CD4-positive, alpha-beta T cell treated with Interleukin-4 for 1 hour (primary cell): Measurements from ENCODE around the gene ZBTB38.
A peak's percentile ranks its signal among the peaks of the same experiment; 100 is the strongest.

Experiments used
- DNase-seq, 2 donors: peaks; one replicate each; pipeline ENCODE4 v3.0.0-alpha.2; 2020 to 2022

ZBTB38 gene

GRCh38 chr3:141368062-141368924 lies at the start of gene ZBTB38:
ZBTB38 (plus strand) TSS chr3:141368504; CDS start chr3:141442389, 73,885 bp downstream.
- DNase-seq, result peak in 1 of 2 donors; percentile 62

DNA sequence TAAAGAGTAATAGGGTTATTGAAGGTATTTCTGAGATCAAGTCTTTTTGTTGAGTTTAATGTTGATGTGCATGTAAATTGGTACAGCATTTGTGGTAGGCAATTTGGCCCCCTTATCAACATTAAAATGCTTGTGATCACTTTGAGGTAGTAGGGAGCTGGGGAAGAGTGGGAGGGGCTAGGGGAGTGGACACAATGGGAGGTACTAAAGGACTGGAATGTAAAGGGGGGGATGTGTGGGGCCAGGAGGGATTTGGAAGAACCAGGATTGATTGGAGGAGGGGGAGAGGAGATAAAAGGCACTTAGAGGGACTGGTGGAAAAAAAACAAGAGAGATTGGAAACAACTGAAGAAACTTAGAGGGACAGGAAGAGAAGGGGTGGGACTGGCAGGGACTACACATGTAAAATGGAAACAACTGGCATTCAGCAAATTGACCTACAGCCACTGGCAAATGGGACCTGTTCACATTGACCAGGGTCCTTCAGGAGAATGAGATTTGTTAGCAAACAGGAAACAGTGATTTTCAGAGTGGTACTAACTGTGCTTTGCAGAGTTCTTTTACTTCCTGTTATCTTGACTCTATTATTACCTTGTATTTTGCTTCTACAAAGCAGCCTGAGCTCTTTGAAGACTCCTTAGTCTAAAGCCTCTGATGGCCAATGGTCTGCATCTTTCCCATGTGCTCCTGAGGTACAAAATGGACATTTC lies 47.8 kb upstream of the ZBTB38 start:
- DNase-seq, result no peak

- no peak for DNase-seq
Measured at GRCh38 chr3:141321109-141321497, 47.2 kb upstream of the ZBTB38 start.

DNA sequence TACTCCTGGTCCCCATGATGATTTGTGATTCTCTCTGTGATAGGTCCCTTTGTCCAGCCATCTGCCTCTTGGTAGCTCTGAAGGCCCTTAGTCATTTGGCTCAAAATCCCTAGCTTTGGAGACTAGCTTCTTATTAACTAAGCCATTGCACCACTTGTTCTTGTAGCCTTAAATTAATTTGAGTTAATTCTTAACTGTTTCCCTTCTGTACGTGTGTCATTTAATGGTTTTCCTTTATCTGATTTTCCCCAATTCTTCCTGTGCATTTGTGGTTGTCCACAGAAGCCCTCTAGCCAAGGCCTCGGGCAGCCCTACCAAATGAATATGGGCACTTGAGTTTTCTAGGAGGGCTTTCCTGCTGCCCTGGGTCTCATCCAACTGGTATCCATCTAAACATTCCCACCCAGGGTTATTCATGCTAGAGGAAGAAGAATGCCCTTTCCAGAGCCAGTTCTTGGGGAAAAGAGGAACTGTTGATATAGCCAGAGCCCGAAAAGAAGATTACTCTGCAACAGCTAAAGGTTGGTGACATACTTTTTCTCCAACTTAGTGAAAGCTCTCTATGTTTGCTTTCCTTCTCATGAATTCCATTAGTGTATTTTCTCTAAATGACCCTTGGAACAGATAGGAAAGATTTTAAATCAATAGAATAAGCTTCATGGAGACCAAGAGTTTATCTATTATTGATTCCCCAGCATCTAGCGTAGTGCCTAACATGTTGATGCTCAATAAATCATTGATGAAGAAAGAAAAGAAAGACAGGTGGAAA lies 44.2 kb upstream of the ZBTB38 start:
- no peak for DNase-seq

DNA sequence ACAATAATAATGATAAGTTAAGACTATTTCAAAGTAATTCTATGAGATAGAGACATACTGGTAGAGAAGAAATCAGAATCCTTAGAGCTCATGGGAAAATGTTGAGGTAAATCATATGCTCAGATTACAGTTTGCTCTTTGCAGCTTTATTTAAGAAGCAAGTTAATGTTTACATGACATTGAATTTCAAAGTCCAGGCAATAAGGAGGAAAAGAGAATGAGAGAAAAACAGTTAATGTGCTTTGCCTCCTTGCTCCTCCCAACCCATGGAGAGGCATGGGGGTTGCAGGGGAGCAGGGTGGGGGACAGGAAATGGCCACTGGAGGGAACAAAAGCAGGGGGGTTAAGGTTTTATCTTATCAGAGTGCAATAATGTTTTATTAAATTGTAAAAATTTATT lies 42.2 kb upstream of the ZBTB38 start:
- DNase-seq, result no peak

DNA sequence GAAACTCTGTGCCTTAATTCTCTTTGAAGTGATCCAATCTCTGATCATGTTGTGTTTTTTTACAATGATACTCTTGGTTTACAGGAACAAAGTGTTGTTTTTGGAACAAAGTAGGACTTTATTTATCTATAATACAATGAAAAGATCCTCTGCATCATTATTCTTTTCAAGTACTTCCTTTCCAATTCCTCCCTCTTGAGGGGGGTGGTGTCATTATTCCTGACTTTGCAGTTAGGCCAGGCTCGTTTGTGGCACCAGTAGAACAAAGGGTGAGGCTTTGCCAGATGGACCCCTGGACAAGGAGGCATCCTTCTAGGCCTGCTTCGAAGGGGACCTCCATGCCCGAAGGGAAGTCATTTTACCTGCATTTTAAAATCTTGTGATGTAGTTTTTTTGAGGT lies 41.7 kb upstream of the ZBTB38 start:
- no peak for DNase-seq

GRCh38 chr3:141328286-141329166 lies 39.8 kb upstream of the ZBTB38 start:
- no peak for DNase-seq

DNA sequence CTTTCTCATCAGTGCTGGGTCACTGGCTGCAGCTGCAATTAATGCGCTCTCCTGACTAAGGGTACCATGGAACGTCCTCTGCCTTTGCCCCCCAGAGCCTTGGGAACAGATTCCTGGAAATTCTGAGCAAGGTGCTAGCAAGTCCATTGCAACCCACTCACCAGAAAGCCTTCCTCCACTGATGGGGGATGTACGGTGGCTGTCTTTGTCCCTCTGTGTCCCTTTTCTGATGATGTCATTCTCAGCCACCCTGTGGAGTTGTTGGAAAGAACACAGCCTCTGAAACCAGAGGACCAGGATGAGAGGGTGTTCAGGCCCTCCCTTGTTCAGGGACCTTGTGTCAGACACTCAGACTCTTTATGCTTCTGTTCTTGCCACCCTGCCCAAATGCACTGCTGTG lies 38.1 kb upstream of the ZBTB38 start:
- no peak for DNase-seq

DNA sequence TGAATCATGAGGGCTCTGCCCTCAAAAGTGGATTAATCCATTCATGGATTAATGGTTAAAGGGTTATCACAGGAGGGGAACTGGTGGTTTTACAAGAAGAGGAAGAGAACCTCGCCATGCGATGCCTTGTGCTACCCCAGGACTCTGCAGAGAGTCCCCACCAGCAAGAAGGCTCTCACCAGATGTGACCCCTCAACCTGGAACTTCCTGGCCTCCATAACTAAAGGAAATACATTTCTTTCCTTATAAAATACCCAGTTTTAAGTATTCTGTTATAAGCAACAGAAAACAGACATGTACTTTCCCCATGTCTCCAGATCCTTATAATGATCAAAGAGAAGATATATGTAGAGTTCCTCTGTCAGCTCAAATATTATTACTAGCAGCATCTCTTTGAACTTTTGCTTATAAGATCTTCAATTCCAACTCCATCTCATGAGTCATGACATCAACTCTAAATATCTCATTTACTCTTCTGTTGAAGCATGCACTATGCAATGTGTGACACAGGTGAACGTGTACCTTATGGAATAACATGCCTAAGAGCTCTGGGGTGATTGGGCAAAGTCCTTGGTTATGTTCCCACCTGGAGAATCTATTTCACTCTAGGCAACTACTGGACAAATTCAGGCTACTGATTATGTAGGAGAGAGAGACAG lies 37.5 kb upstream of the ZBTB38 start:
- DNase-seq, result no peak

DNA sequence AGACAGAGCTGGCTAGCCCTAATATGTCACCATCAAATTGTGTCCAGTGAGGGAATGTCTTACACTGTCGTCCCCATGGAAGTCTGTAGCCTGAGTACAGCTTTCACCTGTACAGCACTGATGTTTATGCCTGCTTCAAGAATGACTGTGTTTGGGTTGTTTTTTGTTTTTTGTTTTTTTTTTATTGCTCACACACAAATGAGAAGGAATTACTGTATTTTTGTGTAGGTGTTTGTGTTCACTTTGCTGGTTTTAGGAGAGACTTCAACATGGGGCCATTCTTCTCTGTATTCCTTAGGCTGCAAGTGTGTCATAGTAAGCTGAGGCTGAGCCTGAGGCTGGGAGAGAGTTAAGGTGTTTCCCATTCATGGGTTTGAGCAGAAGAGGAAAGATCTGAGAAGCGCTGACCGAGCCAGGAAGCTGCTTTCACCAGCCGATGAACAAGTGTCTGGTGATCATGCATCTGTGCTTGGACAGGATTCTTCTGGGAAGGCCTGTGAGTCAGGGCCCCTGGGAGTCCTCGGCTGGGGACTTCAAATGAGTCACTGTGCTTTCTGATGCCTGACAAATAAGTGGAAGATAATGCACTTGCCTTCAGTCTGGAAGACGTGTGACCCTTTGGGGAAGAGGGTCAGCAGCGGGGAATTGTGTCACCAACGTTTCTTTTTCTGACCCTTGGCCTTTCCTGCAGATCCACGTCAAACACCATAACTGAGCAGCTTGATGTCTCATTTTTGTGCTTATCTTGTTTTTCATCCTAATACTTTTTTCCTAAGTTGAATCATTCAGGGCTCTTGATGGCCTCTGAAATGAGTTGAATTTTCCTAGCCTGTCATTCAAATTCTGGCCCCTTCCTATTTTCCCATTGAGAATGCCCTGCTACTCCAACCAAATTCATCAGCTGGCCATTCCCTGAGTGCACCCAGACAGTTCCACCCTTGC lies 36.7 kb upstream of the ZBTB38 start:
- DNase-seq, result no peak

- DNase-seq, result no peak
Measured at GRCh38 chr3:141332416-141332815, 35.9 kb upstream of the ZBTB38 start.

DNA sequence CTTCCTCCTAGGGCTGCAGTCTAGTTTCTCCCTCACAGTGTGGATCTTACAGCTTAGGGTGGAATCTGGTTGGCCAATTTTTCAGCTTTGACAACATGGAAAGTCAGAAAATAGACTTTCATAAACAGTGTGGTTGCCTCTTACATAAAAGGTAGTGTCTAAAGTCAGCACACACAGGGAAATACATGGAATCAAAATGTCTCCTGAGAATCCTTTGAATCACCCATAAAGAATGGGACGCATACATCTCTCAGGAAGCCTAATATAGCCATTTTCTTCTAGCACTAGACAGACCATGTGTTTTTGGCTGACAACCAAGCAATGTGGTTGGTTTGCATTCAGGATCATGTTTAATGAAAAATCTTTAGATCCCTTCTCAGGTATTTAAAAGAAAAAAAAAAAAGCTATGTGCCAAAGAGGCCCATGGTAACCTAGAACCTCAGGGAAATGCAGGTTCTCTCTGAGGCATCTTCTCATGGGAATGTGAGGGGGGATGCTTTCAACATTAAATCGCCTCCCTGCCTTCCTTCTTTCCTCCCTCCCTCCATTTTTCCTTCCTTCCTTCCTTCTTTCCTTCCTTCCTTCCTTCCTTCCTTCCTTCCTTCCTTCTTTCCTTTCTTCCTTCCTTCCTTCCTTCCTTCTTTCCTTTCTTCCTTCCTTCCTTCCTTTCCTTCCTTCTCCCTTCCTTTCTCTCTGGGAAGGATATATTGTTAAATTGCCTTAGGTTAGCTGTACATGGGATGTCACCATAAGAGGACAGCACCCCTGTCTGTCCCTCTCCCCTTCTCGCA lies 34.3 kb upstream of the ZBTB38 start:
- DNase-seq, result no peak

GRCh38 chr3:141334627-141335250 lies 33.6 kb upstream of the ZBTB38 start:
- no peak for DNase-seq

DNA sequence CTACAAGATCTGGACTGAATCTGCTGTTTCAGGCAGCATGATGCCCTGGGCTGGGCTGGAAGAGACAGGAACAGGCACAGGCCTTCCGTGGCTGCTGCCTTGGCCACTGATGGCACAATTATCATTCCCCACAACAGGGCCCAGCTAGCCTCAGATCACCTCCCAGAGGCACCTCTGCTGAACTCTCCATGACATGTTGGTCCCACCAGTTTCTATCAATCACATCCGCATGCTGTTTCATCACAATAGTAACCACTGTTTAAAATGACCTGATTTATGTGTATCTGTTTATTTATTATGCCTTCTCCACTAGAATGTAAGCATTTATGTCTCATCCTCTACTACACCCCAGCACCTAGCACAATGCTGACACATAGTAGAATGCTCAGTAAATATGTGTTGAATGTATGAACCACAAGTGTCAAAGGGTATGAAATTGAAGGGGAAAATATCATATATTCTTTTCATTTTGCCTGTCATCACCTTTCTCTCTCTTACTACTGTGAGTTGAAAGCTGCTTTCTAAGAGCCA lies 32.7 kb upstream of the ZBTB38 start:
- DNase-seq, result no peak

DNA sequence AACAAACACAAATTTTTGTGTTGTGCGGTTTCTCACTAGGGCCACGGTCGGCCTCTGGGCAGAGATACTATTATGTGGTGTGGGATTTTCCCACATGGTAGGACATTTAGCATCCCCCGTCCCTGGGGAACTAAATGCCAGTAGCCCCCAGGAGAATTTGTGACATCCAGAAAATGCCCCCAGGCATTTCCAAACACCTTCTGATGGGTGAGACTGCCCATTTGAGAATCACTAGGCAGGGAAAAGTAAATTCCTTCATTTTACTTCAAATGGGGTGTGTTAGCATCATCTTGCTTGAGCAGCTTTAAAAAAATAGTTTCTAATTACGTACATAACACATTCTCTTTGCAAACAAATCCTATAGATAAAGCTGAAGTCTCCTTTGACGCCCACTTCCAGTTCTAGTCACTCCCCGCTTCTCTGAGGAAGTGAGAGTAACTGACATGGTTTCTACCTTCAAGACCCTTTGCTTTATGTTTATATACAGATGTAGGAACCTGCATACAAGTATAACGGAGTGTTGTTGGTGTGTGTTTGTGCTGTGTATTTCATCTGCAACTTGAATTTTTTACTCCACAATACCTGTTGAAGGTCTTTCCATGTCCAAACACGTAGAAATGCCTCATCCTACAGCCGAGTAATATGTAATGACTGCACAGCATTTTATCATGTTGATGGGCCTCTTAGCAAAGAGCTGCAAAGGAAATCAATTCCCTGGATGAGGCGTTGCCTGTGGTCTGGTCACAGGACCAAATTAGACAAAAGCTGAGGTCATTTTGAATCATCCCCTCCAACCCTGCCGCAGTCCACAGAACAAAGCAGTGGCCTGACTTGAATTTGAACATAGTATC lies 31.4 kb upstream of the ZBTB38 start:
- no peak for DNase-seq

DNA sequence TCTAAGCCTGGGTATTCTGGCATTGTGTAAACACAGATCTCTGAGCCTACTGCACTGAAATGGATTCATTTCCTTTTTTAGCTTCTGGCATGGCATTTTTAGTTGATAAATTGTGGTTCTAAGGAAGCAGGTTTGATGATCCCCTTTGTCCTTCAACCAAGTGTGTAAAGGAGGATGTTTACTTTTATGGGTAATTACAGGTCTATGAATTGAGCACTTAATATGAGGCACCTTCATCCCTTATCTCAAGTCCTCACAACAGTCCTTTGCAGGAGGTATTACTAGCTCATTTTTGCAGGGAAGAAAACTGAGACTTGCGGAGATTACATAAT lies 30.8 kb upstream of the ZBTB38 start:
- no peak for DNase-seq

- no peak for DNase-seq
Measured at GRCh38 chr3:141337991-141338390, 30.3 kb upstream of the ZBTB38 start.

- DNase-seq, result no peak
Measured at GRCh38 chr3:141338881-141339280, 29.4 kb upstream of the ZBTB38 start.
